HL-60 (cell line): ENCODE results near the gene CLK4.

Experiments used
- CTCF ChIP-seq: IDR thresholded peaks from one replicate; pipeline ENCODE4 v1.5.1; 2011; ENCODE audit warnings: low read length, control low read depth, inconsistent platforms; ENCODE audit not compliant: insufficient read depth
- POLR2AphosphoS5 ChIP-seq: IDR thresholded peaks from 2 replicates; pipeline ENCODE4 v1.6.1; 2012; ENCODE audit warnings: low read depth
- REST ChIP-seq: IDR thresholded peaks from 2 replicates; pipeline ENCODE4 v1.6.1; 2012; ENCODE audit warnings: low read depth; ENCODE audit not compliant: insufficient replicate concordance

GRCh38 chr5:178560911-178561310 is 65.9 kb downstream of the CLK4 start:
- TF ChIP-seq CTCF (no peak), REST (no peak), POLR2AphosphoS5 (no peak)
